GM18499 (cell line): ENCODE measurements around the gene MYO18A.

Experiments used
- ATAC-seq: cut with Tn5 transposase; IDR thresholded peaks from one replicate; pipeline ENCODE4 v1.9.1; 2021; ENCODE audit warnings: moderate number of reproducible peaks; ENCODE audit not compliant: insufficient read depth, unreplicated experiment

Gene MYO18A

GRCh38 chr17:29197516-29198272, 17.5 kb upstream of the MYO18A start:
- no peak for ATAC-seq

DNA sequence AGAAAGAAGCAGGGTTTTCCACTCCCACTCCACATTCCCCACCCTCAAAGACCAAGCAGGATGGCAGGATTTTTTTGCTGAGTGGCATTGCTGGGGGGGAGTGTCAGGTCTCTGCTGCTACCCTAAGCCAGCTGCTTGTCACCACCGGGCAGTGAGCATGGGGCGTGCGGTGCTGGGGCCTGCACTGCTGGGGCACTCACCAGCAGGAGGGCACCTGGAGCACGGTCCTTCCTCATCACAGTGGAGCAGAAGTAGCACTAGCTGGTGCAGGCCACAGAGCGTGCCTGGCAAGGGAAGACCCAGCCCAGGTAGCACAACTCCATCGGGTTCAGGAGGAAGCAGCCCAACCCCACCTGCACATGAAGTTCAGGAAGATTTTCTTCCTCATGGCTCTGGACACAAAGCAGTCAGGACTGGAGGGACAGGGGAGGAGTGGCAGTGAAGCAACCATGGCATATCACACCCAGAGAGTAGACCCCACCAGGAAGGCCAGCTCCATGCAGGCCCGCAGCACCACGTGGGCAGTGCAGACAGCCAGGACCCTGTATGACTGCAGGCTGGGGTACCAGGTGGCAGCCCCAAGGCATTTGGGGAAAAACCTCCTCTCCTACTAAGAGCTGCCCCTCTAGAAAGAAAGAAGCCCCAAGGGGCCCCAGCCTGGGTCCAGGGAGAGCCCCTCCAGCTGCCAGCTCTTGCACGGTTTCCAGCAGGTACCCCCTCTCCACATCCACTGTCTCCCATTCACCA, 16.7 kb upstream of the MYO18A start:
- ATAC-seq = no peak

DNA sequence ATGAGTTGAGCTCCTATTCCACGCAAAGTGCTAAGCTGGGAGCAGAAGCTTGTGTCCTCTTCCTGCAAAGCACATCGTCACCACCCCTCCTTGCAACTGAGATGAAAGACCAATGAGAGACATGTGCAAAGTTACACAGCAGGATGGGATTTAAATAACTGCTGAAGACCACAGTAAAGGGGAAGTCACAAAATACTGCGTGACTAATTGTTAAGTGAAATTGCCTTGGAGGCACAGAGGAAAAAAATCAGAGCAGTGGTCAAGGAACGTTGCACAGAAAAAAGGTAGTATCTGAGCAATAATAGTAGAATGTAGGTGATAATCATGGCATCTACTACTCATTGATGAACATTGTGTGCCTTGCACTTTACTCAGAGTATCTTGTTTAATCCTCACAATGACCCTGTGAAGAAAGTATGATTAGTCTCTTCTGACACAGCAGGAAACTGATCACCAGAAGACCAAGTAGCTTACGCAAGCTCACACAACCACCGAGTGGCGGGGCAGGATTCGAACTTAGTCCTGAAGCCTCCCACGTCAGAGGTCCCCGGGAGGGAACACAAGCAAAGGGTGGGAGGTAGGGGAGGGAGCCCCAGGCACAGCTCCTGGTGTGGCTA, 15.4 kb upstream of the MYO18A start:
- ATAC-seq = no peak

GRCh38 chr17:29194669-29195068, 14.5 kb upstream of the MYO18A start:
- ATAC-seq = no peak

GRCh38 chr17:29193146-29193545, 12.9 kb upstream of the MYO18A start:
- ATAC-seq = no peak

DNA sequence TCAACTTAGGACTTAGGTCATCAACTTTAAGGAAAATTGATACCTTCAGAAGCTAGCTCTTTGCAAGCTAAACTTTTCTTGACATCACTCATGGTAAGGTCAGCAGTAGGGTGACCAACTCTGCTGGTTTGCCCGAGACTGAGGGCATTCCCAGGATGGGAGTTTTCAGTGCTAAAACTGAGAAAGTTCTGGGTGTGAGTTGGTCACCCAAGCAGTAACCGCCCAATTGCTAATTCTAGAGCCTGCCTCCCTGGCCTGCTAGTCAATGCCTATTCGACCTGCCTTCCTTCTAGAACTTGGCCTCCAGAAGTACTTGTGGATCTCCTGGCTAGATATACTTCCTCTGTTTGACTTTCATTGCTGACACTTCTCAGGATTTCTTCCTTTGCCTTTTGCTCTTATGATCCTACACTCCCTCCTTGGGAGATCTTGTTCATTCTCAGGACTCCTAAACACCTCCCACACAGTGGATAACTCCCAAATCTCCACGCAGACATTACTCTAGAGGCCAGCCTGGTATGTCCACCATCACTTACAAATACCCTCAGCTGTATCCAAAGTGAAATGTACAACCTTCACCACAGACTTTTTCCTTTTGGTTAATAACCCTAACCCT, 10.5 kb upstream of the MYO18A start:
- ATAC-seq = no peak

DNA sequence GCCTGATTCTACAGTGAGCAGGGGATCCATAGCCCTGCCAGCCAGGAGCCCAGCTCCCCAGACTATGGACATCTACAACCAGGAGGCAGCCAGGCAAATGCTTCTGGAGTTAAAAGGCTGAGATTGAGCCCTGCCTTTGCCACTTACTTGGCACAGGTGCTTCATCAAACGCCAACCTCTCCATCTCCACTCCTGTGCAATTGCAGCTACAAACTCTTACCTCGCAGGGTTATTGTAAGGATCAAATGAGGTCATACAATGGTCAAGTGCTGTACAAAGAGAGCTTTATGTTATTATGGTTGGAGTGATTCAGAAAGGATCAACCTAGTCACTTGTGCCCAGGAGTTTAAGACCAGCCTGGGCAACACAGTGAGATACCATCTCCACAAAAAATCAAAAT, 9.8 kb upstream of the MYO18A start:
- no peak for ATAC-seq

- ATAC-seq = no peak
Observed at GRCh38 chr17:29189355-29189754, 9.2 kb upstream of the MYO18A start.

DNA sequence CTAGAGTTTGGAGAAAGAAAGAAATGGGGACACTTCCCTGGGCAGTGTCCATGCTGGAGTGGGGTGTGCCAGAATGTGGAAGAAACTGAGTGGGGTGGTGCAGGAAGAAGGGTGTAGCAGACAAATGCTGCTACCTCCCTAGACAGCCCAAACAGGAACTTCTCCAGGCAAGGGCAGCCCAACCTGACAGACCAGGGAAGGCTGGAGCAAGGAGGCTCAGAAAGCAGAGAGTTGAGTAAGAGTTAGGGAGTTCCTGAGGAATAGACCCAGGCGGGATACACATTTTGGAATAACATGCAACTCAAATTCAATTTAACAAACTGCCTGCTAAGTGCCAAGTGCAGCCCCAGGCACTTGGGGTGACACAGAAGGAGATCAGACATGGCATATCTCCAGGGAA, 1.0 kb upstream of the MYO18A start:
- ATAC-seq = no peak

DNA sequence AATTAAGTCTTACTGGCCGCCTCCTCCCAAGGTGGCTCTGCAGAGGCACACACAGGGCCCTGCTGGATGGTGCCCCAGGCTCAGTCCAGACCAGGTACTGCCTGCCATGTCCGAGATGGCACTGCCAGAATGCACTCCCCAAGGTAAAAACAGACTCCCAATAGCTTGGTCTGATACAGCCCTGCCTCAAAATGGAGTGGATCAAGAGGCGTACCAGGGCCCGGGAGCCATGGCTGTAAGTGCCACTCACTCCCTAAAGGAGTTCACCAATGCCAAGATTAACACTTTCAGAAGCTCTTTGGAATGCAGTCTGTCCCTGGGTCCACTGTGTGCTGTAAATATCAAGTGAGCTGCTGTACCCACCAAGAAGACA, 576 bp upstream of the MYO18A start:
- no peak for ATAC-seq

GRCh38 chr17:29179232-29180033, 765 bp downstream of the MYO18A start:
- ATAC-seq = no peak

DNA sequence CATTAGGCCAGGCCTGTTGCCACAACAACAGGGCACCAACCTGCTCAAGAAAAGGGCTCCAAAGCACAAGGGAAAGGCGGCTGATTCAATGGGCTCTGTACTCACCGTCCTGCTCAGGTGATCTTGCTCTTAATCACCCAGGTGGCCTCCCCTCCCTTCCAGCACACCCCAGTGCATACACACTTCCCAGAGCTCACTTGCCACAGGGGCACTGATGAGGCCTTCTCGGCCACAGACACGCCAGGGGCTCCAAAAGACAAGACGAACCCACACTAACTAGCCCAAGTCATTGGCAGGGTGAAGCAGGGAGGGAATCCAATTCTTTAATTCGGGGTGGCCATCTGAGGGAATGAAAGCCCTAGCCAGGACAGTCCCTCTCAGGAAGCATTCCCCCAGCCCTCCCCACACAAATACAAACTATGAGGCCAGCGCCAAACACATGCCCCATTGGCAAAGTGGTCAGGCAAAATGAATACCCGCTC, 1.4 kb downstream of the MYO18A start:
- no peak for ATAC-seq

- no peak for ATAC-seq
Observed at GRCh38 chr17:29177871-29178749, 2.1 kb downstream of the MYO18A start.

GRCh38 chr17:29177541-29177870, 2.7 kb downstream of the MYO18A start:
- ATAC-seq = no peak

DNA sequence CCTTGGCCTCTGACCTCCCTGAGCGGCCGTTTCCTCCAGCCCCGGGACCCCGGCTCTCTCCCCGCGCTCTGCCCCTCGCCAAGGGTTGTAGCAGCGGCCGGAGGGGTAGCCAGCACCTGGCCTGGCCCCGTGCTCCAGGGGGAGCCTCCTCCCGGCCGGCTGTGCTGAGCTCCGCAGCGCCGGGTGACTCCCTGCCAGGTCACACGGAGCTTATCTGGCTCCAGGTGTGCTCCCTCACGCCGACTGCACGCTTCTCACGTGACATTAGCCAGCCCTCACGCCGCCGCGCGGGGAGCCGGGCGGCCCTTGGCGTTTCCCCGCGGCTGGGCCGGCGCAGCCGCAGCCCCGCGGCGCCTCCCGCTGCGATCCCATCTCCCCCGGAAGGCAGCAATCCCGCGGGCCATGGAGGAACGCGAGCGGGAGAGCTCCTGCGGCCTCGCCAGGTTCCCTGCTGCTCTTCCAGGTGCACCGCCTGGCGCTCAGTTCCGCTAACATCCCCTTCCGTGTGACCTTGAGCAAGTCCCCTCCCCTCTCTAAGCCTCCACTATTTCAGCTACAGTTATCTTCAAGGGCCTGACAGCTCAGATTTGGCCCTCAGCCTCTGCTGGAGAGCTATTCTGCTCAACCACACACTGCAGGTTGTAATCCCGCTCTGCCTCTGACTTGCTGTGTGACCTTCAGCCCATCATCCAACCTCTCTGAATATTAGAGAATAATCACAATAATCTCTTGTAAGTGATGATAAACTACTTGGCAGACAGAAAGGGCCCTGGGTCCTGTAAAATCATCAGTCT, 3.4 kb downstream of the MYO18A start:
- ATAC-seq = no peak

GRCh38 chr17:29175349-29175748, 4.8 kb downstream of the MYO18A start:
- ATAC-seq = no peak

DNA sequence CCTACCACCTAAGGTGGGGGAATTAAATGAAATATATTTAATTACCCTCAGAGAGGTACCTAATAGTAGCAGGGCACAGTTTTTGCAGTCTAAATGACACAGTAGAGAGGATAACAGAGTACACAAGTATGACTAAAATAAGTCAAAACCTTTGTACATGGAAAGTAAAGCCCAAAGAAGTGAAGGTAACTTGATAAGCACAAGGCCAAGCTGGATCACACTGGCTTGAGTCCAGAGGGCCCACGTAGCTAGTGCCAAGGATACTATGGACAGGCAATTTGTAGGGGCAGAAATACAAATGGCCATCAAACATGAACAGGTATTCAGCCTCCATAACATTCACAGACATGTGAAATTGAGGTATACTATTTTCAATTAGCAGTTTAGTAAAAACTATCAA, 7.6 kb downstream of the MYO18A start:
- no peak for ATAC-seq

DNA sequence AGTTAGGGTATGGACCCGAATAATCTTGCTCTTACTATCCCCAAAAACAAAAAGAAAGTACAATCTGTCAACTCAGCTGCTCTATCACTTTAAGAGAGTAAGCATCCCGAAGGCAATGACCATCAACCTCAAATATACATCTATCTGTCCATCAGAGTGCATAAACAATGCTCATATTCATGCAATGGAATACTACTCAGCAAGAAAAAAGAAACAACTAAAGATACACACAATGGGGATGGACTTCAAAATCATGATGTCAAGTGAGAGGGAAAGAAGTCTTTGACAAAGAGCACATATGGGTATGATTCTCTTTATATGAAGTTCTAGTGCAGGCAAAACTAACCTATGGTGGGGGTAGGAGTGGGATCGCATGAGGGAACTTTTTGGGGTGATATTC, 9.5 kb downstream of the MYO18A start:
- no peak for ATAC-seq
